Amniotic epithelial cell (primary cell): ENCODE results near the gene RNU1-3.

Experiments used
- DNase-seq: peaks from one replicate; pipeline ENCODE4 v3.0.0-alpha.2; 2010; ENCODE audit warnings: low read depth

RNU1-3 gene

GRCh38 chr1:16617778-16618580, 48.8 kb downstream of the RNU1-3 start:
- no peak for DNase-seq

DNA sequence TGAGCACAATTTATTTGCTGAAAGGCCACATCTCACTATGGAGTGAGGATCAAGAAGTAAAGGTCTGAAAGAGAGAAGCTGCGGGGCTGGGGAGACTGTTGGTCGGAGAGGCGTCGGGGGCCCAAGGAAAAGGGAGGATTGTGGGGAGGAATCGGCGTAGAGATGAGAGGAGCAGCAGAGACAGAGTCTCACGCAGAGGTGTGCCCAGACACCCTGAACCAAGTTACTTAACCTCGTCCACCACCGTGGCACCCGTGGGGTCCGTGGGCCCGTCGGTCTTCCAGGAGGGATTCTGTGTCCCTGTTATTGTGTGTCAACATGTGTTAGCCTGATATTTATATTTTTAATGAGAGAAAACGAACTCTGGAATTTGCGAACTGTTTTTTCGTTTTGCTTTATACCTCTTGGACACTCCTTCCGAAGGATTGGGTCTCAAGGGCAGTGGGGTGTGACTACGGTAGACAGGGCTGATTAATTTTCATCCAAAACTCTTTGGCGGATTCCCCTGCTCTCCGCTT, 49.6 kb downstream of the RNU1-3 start:
- DNase-seq, result no peak
